HepG2 (cell line): ENCODE data around the gene DLEC1. TPM values are rescaled to one million over a fixed set of nuclear protein-coding genes. Genes with fewer than 3 reads are reported as not detected.

Experiments used
- ATF7 ChIP-seq, 2 experiments: fragments of 450-650 bp in 1 of 2; sonication (generic) in 1 of 2; formaldehyde crosslinking in 1 of 2; IDR thresholded peaks; 2 replicates each; pipeline versions ENCODE4 v1.4.0 to v1.6.1; 2016 to 2020; ENCODE audit warnings: antibody characterized with exemption in 1 of 2, mild to moderate bottlenecking in 1 of 2, missing genetic modification reagents in 1 of 2
- CAMTA2 ChIP-seq: sonication (generic); formaldehyde crosslinking; IDR thresholded peaks from 2 replicates; pipeline ENCODE4 v1.4.0; 2020; ENCODE audit warnings: mild to moderate bottlenecking, missing genetic modification reagents, borderline replicate concordance
- CBFB ChIP-seq: sonication (generic); formaldehyde crosslinking; IDR thresholded peaks from 2 replicates; pipeline ENCODE4 v1.4.0; 2020; ENCODE audit warnings: missing genetic modification reagents
- ETS1 ChIP-seq: sonication (generic); formaldehyde crosslinking; IDR thresholded peaks from 2 replicates; pipeline ENCODE4 v1.4.0; 2020; ENCODE audit warnings: missing genetic modification reagents
- JUNB ChIP-seq: sonication (generic); formaldehyde crosslinking; IDR thresholded peaks from 2 replicates; pipeline ENCODE4 v1.8.0; 2022; ENCODE audit warnings: missing genetic modification reagents, mild to moderate bottlenecking, borderline replicate concordance
- MXD4 ChIP-seq: IDR thresholded peaks from 2 replicates; pipeline ENCODE4 v1.6.1; 2016; ENCODE audit warnings: mild to moderate bottlenecking, missing biosample characterization, missing genetic modification reagents
- PATZ1 ChIP-seq: sonication (generic); formaldehyde crosslinking; IDR thresholded peaks from 2 replicates; pipeline ENCODE4 v1.4.0; 2020; ENCODE audit warnings: missing genetic modification reagents
- RERE ChIP-seq: IDR thresholded peaks from 2 replicates; pipeline ENCODE4 v1.6.1; 2016; ENCODE audit warnings: low read depth, missing genetic modification reagents, missing compliant biosample characterization
- TBX2 ChIP-seq: sonication (generic); formaldehyde crosslinking; IDR thresholded peaks from 2 replicates; pipeline ENCODE4 v1.5.0; 2020; ENCODE audit warnings: missing genetic modification reagents, mild to moderate bottlenecking, borderline replicate concordance
- ZBED4 ChIP-seq: sonication (generic); formaldehyde crosslinking; IDR thresholded peaks from 2 replicates; pipeline ENCODE4 v1.4.0; 2020; ENCODE audit warnings: missing genetic modification reagents, borderline replicate concordance
- ZBTB8A ChIP-seq: sonication (generic); formaldehyde crosslinking; IDR thresholded peaks from 2 replicates; pipeline ENCODE4 v1.4.0; 2020; ENCODE audit warnings: mild to moderate bottlenecking, low read depth, missing genetic modification reagents, borderline replicate concordance
- ZMYM3 ChIP-seq: sonication (generic); formaldehyde crosslinking; IDR thresholded peaks from 2 replicates; pipeline ENCODE4 v1.5.1; 2020; ENCODE audit warnings: mild to moderate bottlenecking, missing genetic modification reagents
- ZNF451 ChIP-seq: sonication (generic); formaldehyde crosslinking; IDR thresholded peaks from 2 replicates; pipeline ENCODE4 v1.5.0; 2020; ENCODE audit warnings: mild to moderate bottlenecking, missing genetic modification reagents
- ZNF713 ChIP-seq: sonication (generic); formaldehyde crosslinking; IDR thresholded peaks from 2 replicates; pipeline ENCODE4 v1.4.0; 2020; ENCODE audit warnings: mild to moderate bottlenecking, missing genetic modification reagents
- ZNF83 ChIP-seq: sonication (generic); formaldehyde crosslinking; IDR thresholded peaks from 2 replicates; pipeline ENCODE4 v1.4.0; 2020; ENCODE audit warnings: missing genetic modification reagents, mild to moderate bottlenecking, borderline replicate concordance
- polyA plus RNA-seq, 8 experiments: library from polyadenylated mRNA; depleted of rRNA in 3 of 8; stranded (reverse) in 7 of 8; unstranded in 1 of 8; fragments of >200 nt; fragmentation: Illumina TruSeq in 4 of 8; extraction: Trizol in 4 of 8; gene quantifications; 2 replicates each; pipeline versions ENCODE4 v1.2.1 to v1.2.3, GENCODE V29; 2011 to 2016; ENCODE audit warnings: low read depth in 4 of 8, missing spikeins in 1 of 8, mixed read lengths in 1 of 8; ENCODE audit not compliant: insufficient read depth in 1 of 8
- total RNA-seq, 5 experiments: library from RNA; depleted of rRNA; stranded (reverse); fragments of >200 nt; fragmentation: Illumina TruSeq; extraction: Trizol; gene quantifications; 2 replicates each; pipeline ENCODE4 v1.2.3, GENCODE V29; 2016; ENCODE audit warnings: low read depth in 1 of 5

Gene DLEC1
- total and polyA plus RNA-seq, 2 of the 13 experiments (the other 11 are each of a cell fraction or from before 2014, with no cell fraction given): 0.09 TPM; not detected in 1

- TF ChIP-seq ZBED4: peak; percentile 55; the same call in 1 of the 2 replicates
- no peak; the same call in none of the 2 replicates for TF ChIP-seq PATZ1 (CRISPR knock-in tag)
- TF ChIP-seq ZNF451: no peak
- no peak for TF ChIP-seq CAMTA2 (CRISPR knock-in tag)
- TF ChIP-seq JUNB (CRISPR knock-in tag): peak; percentile 57
- TF ChIP-seq MXD4 (CRISPR knock-in tag): no peak; the same call in none of the 2 replicates
- no peak for TF ChIP-seq ATF7 (IDR thresholded peaks at IDR 0.05)
- 0 out of 2 replicates have a peak, but pooled peaks have one; percentile 6 for TF ChIP-seq ATF7 (CRISPR knock-in tag; IDR thresholded peaks at IDR 0.05)
- 0 out of 2 replicates have a peak, but pooled peaks have one; percentile 45 for TF ChIP-seq RERE (CRISPR knock-in tag)
- TF ChIP-seq ZBTB8A: no peak
- TF ChIP-seq ZNF713 (CRISPR knock-in tag): no peak
- TF ChIP-seq TBX2 (CRISPR knock-in tag): 0 out of 2 replicates have a peak, but pooled peaks have one; percentile 13
- TF ChIP-seq ZNF83 (CRISPR knock-in tag): no peak
- TF ChIP-seq ZMYM3 (CRISPR knock-in tag): peak; percentile 71
- no peak for TF ChIP-seq ETS1 (CRISPR knock-in tag)
- TF ChIP-seq CBFB (CRISPR knock-in tag): no peak; the same call in 1 of the 2 replicates
These were observed 34.5 kb upstream of the DLEC1 start (continued) for GRCh38 chr3:38004415-38005075.
